GM18867 (cell line): ENCODE measurements around the gene MGAT4B.

Experiments used
- ATAC-seq: cut with Tn5 transposase; IDR thresholded peaks from one replicate; pipeline ENCODE4 v1.9.1; 2021; ENCODE audit warnings: mild to moderate bottlenecking, moderate library complexity; ENCODE audit not compliant: unreplicated experiment

MGAT4B gene

GRCh38 chr5:179749857-179750508 is 56.7 kb downstream of the MGAT4B start:
- no peak for ATAC-seq

DNA sequence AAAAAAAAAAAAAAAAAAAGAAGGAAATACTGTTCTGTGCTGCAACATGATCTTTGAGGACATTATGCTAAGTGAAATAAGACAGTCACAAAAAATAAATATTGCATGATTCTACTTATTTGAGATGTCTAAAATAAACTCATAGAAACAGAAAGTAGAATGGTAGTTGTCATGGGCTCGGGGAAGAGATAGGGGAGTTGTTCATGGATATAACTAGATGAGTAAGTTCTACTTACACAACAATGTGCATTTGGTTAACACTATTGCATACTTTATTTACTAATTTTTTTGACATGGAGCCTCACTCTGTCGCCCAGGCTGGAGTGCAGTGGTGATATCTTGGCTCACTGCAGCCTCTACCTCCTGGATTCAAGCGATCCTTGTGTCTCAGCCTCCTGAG is 58.9 kb downstream of the MGAT4B start:
- no peak for ATAC-seq
